Vagina (tissue), 2 donors: ENCODE measurements around the gene PTP4A2. TPM values are rescaled to one million over a fixed set of nuclear protein-coding genes. Genes with fewer than 3 reads are reported as not detected.

ENCODE experiments used
- DNase-seq, 2 donors: peaks; one replicate each; pipeline ENCODE4 v3.0.0-alpha.2; 2017; ENCODE audit errors: extremely low spot score in 2 of 2
- H3K27ac ChIP-seq: fragments of 200-600 bp; sonication (generic); one replicate; pipeline ENCODE4 v1.5.1; 2019
- H3K27me3 ChIP-seq: fragments of 200-600 bp; sonication (generic); one replicate; pipeline ENCODE4 v1.5.1; 2019
- H3K36me3 ChIP-seq, 2 donors: fragments of 200-600 bp; sonication (generic); one replicate each; pipeline ENCODE4 v1.5.1; 2017 to 2019
- H3K4me1 ChIP-seq: fragments of 200-600 bp; sonication (generic); one replicate; pipeline ENCODE4 v1.5.1; 2019
- H3K4me3 ChIP-seq, 2 donors: fragments of 200-600 bp; sonication (generic); 1 replicate in 1 of 2; 2 replicates in 1 of 2; pipeline ENCODE4 v1.5.1; 2016 to 2019
- H3K9me3 ChIP-seq: fragments of 200-600 bp; sonication (generic); one replicate; pipeline ENCODE4 v1.5.1; 2019
- CTCF ChIP-seq, 3 experiments: fragments of 450-650 bp in 2 of 3; fragments of 200-600 bp in 1 of 3; sonication (generic) in 1 of 3; IDR thresholded peaks; one replicate each; pipeline ENCODE4 v1.5.1; 2017 to 2019; ENCODE audit warnings: antibody characterized with exemption in 3 of 3, mild to moderate bottlenecking in 2 of 3, moderate library complexity in 2 of 3
- POLR2A ChIP-seq, 2 donors: fragments of 450-650 bp; IDR thresholded peaks; one replicate each; pipeline ENCODE4 v1.6.1; 2017; ENCODE audit warnings: antibody characterized with exemption in 2 of 2, mild to moderate bottlenecking in 2 of 2, moderate library complexity in 2 of 2
- POLR2AphosphoS5 ChIP-seq, 2 donors: sonication (generic); formaldehyde crosslinking; IDR thresholded peaks; one replicate each; pipeline ENCODE4 v1.9.0; 2017; ENCODE audit warnings: antibody characterized with exemption in 2 of 2, mild to moderate bottlenecking in 2 of 2, low read depth in 1 of 2; ENCODE audit not compliant: insufficient read depth in 1 of 2
- intact Hi-C: fragments of 100-400 bp; cut with DNase I; formaldehyde crosslinking; loops from one replicate; pipeline ENCODE4 v1.15.1; 2023
- total RNA-seq: library from RNA; depleted of rRNA; stranded (reverse); fragments of >200 nt; gene quantifications from one replicate; pipeline ENCODE4 v1.2.3, GENCODE V29; 2016

Gene PTP4A2
- total RNA-seq, 1 donor from 2014 or later: 112 TPM

DNA sequence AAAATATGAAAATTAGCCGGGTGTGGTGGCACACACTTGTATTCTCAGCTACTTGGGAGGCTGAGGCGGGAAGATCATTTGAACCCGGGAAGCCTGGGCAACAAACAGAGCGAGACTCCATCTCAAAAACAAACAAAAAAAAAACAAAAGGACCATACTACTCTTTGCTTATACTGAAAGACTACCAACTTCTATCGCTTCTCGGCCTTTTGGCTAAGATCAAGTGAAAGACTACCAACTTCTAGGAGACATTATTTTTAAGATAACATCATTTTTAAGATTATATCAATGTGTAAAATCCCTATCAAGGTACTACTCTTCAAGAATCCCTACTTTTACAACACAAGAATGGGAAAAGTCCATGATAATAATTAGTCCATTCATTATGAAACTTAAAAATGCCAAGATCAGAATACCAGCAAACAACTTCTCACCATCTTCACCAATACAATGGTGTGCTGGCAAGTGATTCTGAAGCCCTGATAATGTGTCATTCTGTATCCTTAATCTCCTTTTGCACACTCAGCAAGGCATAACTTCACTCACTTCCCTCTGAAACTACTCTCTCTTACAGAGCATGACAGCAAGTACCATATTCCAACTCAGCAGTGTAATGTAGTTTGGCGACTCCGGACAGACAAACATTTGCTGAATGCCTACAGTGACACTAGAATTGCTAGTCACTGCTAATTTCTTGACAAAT, 1.7 kb downstream of the PTP4A2 start:
- H3K36me3 ChIP-seq: no peaks in the 10 kb centered on the region
- peak overlapping the region; percentile 87 to 92 for H3K4me3 ChIP-seq
- no peak for DNase-seq
- TF ChIP-seq POLR2A (IDR thresholded peaks at IDR 0.05): no peak
- no peak for TF ChIP-seq CTCF (IDR thresholded peaks at IDR 0.05)
- peak in 1 of 2 donors; percentile 23 for TF ChIP-seq POLR2AphosphoS5 (IDR thresholded peaks at IDR 0.05; ENCODE audit: insufficient read depth in 1 of 2, low read depth in 1 of 2)
- H3K27ac ChIP-seq: peak overlapping the region; percentile 96
- no peaks in the 10 kb centered on the region for H3K27me3 ChIP-seq
- H3K9me3 ChIP-seq: no peaks in the 10 kb centered on the region
- H3K4me1 ChIP-seq: peaks cover 73% of the 10 kb centered on the region
- intact Hi-C loops: no loop called here

- DNase-seq: no peak
- Histone ChIP-seq H3K4me3 (peak overlapping the region; percentile 18 to 22), H3K4me1 (peaks cover 84% of the 10 kb centered on the region), H3K27ac (peak overlapping the region; percentile 96), H3K27me3 (no peaks in the 10 kb centered on the region), H3K36me3 (no peaks in the 10 kb centered on the region), H3K9me3 (no peaks in the 10 kb centered on the region)
- TF ChIP-seq CTCF (IDR thresholded peaks at IDR 0.05) (no peak), POLR2AphosphoS5 (IDR thresholded peaks at IDR 0.05; ENCODE audit: insufficient read depth in 1 of 2, low read depth in 1 of 2) (peak in 1 of 2 donors; percentile 72)
- intact Hi-C loops: no loop called here
Observed at GRCh38 chr1:31934706-31935629, 3.2 kb downstream of the PTP4A2 start.

GRCh38 chr1:31932491-31933316, 5.5 kb downstream of the PTP4A2 start:
- DNase-seq: no peak
- Histone ChIP-seq H3K27me3 (no peaks in the 10 kb centered on the region), H3K4me3 (no peak overlapping the region), H3K9me3 (no peaks in the 10 kb centered on the region), H3K4me1 (peaks cover 87% of the 10 kb centered on the region), H3K36me3 (no peaks in the 10 kb centered on the region), H3K27ac (peak overlapping the region; percentile 96)
- intact Hi-C loops: no loop called here
- TF ChIP-seq POLR2A (IDR thresholded peaks at IDR 0.05) (no peak), CTCF (IDR thresholded peaks at IDR 0.05) (no peak), POLR2AphosphoS5 (IDR thresholded peaks at IDR 0.05; ENCODE audit: insufficient read depth in 1 of 2, low read depth in 1 of 2) (no peak)

DNA sequence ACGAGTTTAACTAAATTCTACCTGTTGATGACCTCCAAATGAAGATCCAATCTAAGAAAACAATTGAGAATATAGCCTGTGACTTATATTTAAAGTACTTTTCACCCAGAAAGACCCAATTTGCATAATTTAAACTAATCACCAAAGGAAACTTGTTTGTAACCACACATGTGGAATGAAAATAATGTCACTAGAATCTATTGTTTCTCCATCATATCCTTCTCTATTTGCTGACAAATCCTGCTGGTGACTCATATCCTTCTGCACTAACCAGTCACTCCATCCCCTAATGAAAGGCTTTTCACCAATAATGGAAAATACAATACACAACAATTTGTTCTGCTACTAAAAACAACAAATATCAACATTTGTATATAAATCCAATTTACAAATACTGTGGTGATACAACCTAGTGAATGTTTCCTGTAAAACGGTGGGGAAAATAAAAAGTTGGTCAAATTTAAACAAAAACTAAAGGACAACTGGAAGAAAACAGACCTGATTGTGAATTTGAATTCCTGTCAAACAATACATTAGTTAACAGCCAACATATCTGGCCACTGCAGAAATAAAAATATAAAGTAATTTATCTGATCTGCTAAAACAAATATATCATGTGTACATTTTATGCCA, 6.5 kb downstream of the PTP4A2 start:
- no peaks in the 10 kb centered on the region for H3K27me3 ChIP-seq
- no peaks in the 10 kb centered on the region for H3K36me3 ChIP-seq
- peaks cover 95% of the 10 kb centered on the region for H3K4me1 ChIP-seq
- H3K9me3 ChIP-seq: no peaks in the 10 kb centered on the region
- H3K4me3 ChIP-seq: no peak overlapping the region
- DNase-seq: no peak
- TF ChIP-seq CTCF (IDR thresholded peaks at IDR 0.05) (no peak), POLR2AphosphoS5 (IDR thresholded peaks at IDR 0.05; ENCODE audit: insufficient read depth in 1 of 2, low read depth in 1 of 2) (peak in 1 of 2 donors; percentile 77)
- intact Hi-C loops: no loop called here
- peak overlapping the region; percentile 96 for H3K27ac ChIP-seq
